Cardiac muscle cell (in vitro differentiated cells and primary cell): ENCODE measurements around the gene ALDOA. TPM values are rescaled to one million over a fixed set of nuclear protein-coding genes. Genes with fewer than 3 reads are reported as not detected.
A peak's percentile ranks its signal among the peaks of the same experiment; 100 is the strongest.
"Not testable (repeated sequence)": the region's sequence is repeated elsewhere in the genome, so short reads cannot be mapped to it uniquely, and the experiment has no call there.

Experiments
- DNase-seq, 2 donors: peaks; one replicate each; pipeline versions ENCODE4 v3.0.0 to v3.0.0-alpha.2; 2010 to 2017; ENCODE audit warnings: low read depth in 1 of 2, low spot score in 1 of 2
- H3K27ac ChIP-seq: fragments of 200-600 bp; sonication (generic); 2 replicates; pipeline ENCODE4 v1.5.1; 2016
- H3K27me3 ChIP-seq: fragments of 200-600 bp; sonication (generic); 2 replicates; pipeline ENCODE4 v1.6.0; 2016; ENCODE audit warnings: control low read depth
- H3K36me3 ChIP-seq: fragments of 200-600 bp; sonication (generic); 2 replicates; pipeline ENCODE4 v1.5.1; 2016; ENCODE audit warnings: control low read depth
- H3K4me1 ChIP-seq: fragments of 200-600 bp; sonication (generic); 2 replicates; pipeline ENCODE4 v1.8.1; 2017; ENCODE audit warnings: low read depth, mild to moderate bottlenecking, mixed run types
- H3K4me3 ChIP-seq: fragments of 200-600 bp; sonication (generic); 2 replicates; pipeline ENCODE4 v1.5.1; 2016; ENCODE audit warnings: mild to moderate bottlenecking
- H3K9me3 ChIP-seq: fragments of 200-600 bp; sonication (generic); 2 replicates; pipeline ENCODE4 v1.5.1; 2017; ENCODE audit warnings: low read depth, mild to moderate bottlenecking, control low read depth
- CTCF ChIP-seq: IDR thresholded peaks from 2 replicates; pipeline ENCODE4 v1.5.1; 2012; ENCODE audit warnings: low read depth, mild to moderate bottlenecking, low read length
- polyA plus RNA-seq: library from polyadenylated mRNA; unstranded; fragments of >200 nt; fragmentation: Nextera tagmentation; extraction: Ambion mirVana; gene quantifications from 2 replicates; pipeline ENCODE4 v1.2.1, GENCODE V29; 2016
- total RNA-seq: library from RNA; depleted of rRNA; stranded (reverse); fragments of >200 nt; gene quantifications from 2 replicates; pipeline ENCODE4 v1.2.3, GENCODE V29; 2016

ALDOA gene
- total RNA-seq (3,852 and 5,767 TPM in 2 replicates), polyA plus RNA-seq (5,441 and 6,816 TPM in 2 replicates)

- DNase-seq, result peak; percentile 99 to 100
- H3K27ac ChIP-seq, result peak within 1 kb of the TSS; percentile 92
- peaks cover 35% of the 10 kb centered on the region for H3K36me3 ChIP-seq
- H3K9me3 ChIP-seq, result no peaks in the 10 kb centered on the region
- peaks cover 42% of the 10 kb centered on the region for H3K4me1 ChIP-seq
- no peaks in the 10 kb centered on the region for H3K27me3 ChIP-seq
- H3K4me3 ChIP-seq, result peak within 1 kb of the TSS; percentile 85
- no peak for TF ChIP-seq CTCF
These were observed at the start of gene ALDOA for GRCh38 chr16:30065102-30065942. Gene ALDOA, plus strand, starts transcription at chr16:30065760. Its CDS starts 1,138 bp downstream, at chr16:30066898.

DNA sequence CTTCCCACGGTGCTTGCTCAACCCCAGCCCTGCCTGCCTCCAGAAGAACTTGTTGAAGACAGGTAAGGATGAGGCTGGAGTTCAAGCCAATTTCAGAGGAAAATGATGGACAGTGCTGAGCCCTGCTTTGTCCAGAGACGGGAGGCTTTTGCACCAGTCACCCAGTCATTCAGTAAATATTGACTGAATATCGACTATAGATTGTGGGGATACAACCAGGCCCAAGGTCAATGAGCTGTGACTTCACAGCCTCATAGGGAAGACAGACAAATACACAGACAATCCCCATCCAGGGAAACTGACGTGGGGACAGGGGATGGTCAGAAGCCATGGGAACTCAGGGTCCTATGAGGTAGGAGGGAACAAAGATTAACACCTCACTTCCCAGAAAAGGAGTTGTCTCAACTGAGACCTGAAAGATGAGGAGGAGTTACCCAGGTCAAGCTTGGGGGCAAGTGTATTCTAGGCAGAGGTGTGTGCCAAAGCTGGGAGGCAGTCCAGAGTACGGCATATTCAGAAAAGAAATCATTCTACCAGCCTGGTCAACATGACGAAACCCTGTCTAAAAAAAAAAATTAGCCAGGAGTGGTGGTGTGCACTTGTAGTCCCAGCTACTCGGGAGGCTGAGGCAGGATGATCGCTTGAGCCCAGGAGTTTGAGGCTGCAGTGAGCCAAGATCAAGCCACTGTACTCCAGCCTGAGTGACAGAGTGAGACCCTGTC lies 48.8 kb upstream of the ALDOA start:
- no peak for TF ChIP-seq CTCF
- H3K4me1 ChIP-seq, result no peaks in the 10 kb centered on the region
- H3K27ac ChIP-seq, result no peak overlapping the region
- no peaks in the 10 kb centered on the region for H3K9me3 ChIP-seq
- no peak for DNase-seq
- no peaks in the 10 kb centered on the region for H3K36me3 ChIP-seq
- peaks cover 7% of the 10 kb centered on the region for H3K27me3 ChIP-seq
- H3K4me3 ChIP-seq, result no peak overlapping the region

- peaks cover 1% of the 10 kb centered on the region for H3K27me3 ChIP-seq
- no peak for TF ChIP-seq CTCF
- H3K4me1 ChIP-seq, result no peaks in the 10 kb centered on the region
- no peak overlapping the region for H3K27ac ChIP-seq
- no peaks in the 10 kb centered on the region for H3K9me3 ChIP-seq
- H3K36me3 ChIP-seq, result no peaks in the 10 kb centered on the region
- no peak overlapping the region for H3K4me3 ChIP-seq
- no peak for DNase-seq
These were observed 48.3 kb upstream of the ALDOA start for GRCh38 chr16:30017277-30017656.

DNA sequence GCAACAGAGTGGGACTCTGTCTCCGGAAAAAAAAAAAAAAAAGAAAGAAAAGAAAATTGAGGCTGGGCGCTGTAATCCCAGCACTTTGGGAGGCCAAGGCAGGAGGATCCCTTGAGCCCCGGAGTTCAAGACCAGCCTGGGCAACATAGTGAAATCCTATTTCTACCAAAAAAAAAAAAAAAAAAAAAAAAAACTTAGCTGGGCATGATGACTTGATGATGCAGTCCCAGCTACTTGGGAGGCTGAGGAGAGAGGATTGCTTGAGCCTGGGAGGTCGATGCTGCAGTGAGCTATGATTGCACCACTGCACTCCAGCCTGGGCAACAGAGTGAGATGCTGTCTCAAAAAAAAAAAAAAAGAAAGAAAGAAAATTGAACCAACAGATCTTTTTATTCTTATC lies 47.6 kb upstream of the ALDOA start:
- not testable (repeated sequence) for DNase-seq

GRCh38 chr16:30018731-30019158 lies 46.8 kb upstream of the ALDOA start:
- Histone ChIP-seq H3K4me1 (no peaks in the 10 kb centered on the region), H3K27me3 (no peaks in the 10 kb centered on the region), H3K36me3 (no peaks in the 10 kb centered on the region), H3K27ac (no peak overlapping the region), H3K9me3 (no peaks in the 10 kb centered on the region), H3K4me3 (no peak overlapping the region)
- no peak for DNase-seq
- TF ChIP-seq CTCF, result no peak

More for the DNA sequence above, 47.6 kb upstream of the ALDOA start:
- H3K9me3 ChIP-seq, H3K27me3 ChIP-seq, H3K4me3 ChIP-seq, H3K27ac ChIP-seq, H3K36me3 ChIP-seq, H3K4me1 ChIP-seq: not testable (repeated sequence)

DNA sequence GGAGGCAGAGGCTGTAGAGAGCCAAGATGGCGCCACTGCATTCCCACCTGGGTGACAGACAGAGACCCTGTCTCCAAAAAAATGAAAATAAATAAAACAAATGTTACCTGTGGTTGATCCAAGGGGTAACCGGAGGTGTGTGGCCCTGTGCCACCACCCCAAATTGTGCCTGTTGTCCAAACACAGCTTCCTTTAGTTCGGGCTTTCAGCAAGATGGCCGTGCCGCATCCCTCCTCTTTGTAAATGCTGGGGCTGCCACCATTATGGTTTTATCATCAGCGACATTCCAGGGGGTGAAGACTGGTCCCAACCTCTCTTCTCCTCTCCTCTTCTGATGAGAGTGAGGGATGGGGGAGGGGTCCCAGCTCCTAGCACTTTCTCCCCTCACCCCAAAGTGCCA lies 42.7 kb upstream of the ALDOA start, which contains the start of gene C16orf92:
TSS of gene C16orf92 (plus strand) at position 312 of the 400 bp plus-strand sequence. CDS start 143 bp downstream, outside the sequence.
- Histone ChIP-seq H3K36me3 (no peaks in the 10 kb centered on the region), H3K4me1 (no peaks in the 10 kb centered on the region), H3K27ac (no peak within 1 kb of the TSS), H3K9me3 (no peaks in the 10 kb centered on the region), H3K27me3 (no peaks in the 10 kb centered on the region), H3K4me3 (no peak within 1 kb of the TSS)
- TF ChIP-seq CTCF, result no peak
- DNase-seq, result no peak
